ENCODE results near the gene CAPZB. TPM values are rescaled to one million over a fixed set of nuclear protein-coding genes. Genes with fewer than 3 reads are reported as not detected.
"Not testable (repeated sequence)": the region's sequence is repeated elsewhere in the genome, so short reads cannot be mapped to it uniquely, and the experiment has no call there.

The CAPZB gene
- total RNA-seq, 1 experiment from 2014 or later = 345 TPM

DNA sequence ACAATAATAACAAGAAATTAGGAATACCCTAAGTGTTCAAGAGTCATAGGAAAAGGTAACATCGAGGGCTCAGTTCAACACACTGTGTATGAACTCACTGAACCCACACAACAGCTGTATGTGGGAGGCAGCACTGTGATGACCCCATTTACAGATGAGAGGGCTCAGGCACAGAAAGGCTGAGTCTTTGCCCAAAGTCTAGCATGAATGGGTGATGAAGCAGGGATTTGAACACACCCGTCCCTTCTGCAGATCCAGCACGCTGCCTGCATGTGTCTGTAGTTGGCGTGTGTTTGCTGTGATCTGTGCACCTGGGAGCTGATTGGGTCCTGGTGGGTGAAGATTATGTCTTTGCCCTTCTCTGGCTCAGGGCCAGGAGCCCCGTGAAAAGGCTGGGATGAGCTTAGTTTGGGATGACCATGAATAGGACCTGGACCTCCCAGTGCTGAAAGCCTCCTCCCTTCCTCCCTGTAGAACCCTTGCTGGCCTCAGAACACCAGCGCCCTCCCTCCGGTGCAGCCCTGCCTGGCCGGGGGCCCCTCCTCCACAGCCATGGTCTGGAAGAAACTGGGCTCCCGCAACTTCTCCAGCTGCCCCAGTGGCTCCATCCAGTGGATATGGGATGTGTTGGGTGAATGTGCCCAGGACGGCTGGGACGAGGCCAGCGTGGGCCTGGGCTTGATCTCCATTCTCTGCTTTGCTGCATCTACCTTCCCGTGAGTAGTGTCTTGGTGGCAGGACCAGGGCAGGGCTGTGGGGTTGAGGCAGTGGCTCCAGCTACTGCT is 168.0 kb downstream of the CAPZB start:
- in situ Hi-C loops (cut with HindIII; ENCODE audit: low sequenced_read_pairs) = no loop called here
- DNase-seq (ENCODE audit: low spot score) = peak; percentile 15

DNA sequence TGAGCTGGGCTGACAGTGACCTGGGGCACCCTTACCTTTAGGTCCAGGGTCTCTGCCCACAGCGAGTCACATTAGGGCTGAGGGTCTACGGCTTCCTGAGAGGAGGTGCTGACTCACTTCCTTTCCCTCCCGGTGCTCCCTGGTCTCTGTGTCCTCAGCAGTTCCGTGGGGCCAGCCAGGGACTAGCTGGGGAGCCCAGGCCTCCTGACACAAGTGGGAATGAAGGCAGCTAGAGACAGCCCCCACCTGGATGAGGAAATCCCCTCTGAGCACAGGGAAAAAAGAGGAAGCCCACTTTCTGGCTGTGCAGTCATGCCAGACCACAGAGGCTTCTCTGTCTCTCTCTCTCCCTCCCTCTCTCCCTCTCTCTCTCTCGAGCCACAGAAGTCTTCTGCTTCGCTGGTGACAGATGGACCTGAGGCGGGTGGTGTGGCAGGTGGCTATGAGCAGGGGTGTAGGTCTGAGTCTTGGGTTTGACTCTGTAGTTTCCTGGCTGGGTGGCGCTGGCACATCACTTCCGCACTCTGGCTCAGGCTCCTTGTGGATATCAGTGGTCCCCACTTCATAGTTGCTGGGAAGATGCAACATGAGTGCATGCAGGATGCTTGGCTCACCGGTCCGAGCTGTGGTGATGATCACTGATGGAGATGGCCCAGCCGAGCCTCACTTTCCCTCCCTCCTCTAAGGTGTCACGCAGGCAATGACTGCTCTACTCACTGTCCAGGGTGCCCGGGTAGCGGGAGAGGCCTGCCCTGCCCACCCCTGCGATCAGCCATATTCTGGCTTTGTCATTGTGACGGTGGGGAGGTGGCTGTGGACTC is 169.8 kb downstream of the CAPZB start:
- in situ Hi-C loops (cut with HindIII; ENCODE audit: low sequenced_read_pairs) = no loop called here
- DNase-seq (ENCODE audit: low spot score) = peak; percentile 89

GRCh38 chr1:19313961-19314882 is 171.1 kb downstream of the CAPZB start:
- no peak for DNase-seq (ENCODE audit: low spot score)
- in situ Hi-C loops (cut with HindIII; ENCODE audit: low sequenced_read_pairs) = no loop called here

- in situ Hi-C loops (cut with HindIII; ENCODE audit: low sequenced_read_pairs) = no loop called here
- DNase-seq (ENCODE audit: low spot score) = no peak
Observed at GRCh38 chr1:19313636-19313959, 171.7 kb downstream of the CAPZB start.

DNA sequence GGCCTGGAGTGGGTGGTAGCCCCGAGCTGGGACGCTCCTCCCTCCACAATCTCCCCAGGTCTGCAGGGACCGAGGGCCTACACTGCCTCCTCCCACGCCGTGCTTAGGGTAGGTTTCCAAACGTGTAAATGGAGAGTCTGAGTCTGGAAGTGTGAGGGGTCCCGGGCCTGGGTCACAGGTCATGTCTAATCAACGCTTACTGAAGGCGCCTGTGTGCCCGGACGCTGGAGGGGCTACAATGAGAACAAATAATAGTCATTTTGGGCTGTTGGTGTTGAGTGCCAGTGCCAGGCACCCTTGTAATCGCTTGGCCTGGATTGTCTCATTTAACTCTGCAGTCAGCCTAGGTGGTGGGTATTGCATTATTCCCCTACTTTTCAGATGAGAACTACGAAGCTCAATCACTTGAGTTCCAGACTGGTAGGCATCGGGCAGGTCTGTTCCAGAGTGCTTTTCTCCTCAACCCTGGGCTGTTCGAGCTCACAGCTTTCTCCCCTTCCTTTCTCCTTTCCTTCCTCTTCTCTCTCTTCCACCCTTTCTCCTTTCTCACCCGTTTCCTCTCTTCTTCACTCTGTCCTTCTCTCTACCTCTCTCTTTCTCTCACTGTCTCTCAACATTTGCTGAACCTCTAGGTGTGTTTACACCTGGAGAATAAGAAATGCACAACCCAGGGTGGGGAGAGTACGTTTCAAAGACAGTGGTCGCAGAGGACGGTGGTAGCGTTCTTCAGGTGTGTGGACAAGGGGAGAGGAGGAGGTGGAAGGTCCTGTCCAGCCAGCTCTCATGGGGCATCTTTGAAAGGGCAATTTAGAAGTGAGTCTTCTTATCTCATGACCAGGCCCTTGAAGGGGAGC is 172.3 kb downstream of the CAPZB start:
- in situ Hi-C loops (cut with HindIII; ENCODE audit: low sequenced_read_pairs) = no loop called here
- peak; percentile 39 for DNase-seq (ENCODE audit: low spot score)

DNA sequence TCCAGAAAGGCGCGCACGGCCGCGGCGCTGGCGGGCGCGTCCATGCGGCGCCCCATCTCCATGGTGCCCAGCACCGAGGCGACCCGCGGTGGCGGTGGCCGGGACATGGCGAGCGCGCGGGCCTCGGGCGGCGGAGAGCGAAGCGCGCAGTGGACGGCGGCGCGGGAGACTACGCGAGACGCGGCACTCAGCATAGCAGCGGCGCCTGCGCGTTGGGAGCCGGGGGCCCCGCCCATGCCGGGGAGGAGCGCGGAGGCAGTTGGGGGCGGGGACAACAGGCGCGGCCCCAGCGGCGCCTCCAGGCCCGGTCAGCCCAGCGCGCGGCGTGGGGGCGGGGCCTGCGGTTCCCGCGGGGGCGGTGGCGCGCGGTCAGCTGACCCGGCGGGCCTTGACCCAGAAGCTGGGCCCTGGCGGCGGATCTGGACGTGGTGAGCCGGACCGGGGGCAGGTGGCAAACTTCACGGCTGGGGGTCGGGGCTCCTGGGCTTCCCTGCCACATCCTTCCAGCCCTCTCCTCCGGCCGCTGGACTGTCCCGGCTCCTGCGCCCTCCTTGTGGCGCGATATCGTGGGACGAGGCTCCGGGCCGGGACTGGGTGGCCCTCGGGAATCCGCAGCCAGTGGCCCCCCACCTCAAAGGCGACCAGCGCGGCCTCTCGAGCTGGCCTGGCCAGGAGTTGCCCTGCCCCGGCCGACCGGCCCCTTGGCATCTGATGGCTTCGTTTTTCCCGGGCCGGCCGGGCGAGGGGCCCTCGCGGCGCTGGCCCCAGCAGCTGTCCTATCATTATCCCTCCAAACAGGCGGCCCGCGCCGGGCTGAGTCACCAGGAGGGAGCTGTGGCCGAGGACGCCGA is 173.2 kb downstream of the CAPZB start, which contains the start of the genes AKR7A2 and SLC66A1:
TSS of gene AKR7A2 (minus strand) at position 214 of the 851 bp plus-strand sequence. CDS start at position 194, 20 bp downstream.
TSS of gene SLC66A1 (plus strand) at position 396 of the 851 bp plus-strand sequence. CDS start 5,352 bp downstream, outside the sequence.
- in situ Hi-C loops (cut with HindIII; ENCODE audit: low sequenced_read_pairs) = no loop called here
- DNase-seq (ENCODE audit: low spot score) = peak; percentile 93

DNA sequence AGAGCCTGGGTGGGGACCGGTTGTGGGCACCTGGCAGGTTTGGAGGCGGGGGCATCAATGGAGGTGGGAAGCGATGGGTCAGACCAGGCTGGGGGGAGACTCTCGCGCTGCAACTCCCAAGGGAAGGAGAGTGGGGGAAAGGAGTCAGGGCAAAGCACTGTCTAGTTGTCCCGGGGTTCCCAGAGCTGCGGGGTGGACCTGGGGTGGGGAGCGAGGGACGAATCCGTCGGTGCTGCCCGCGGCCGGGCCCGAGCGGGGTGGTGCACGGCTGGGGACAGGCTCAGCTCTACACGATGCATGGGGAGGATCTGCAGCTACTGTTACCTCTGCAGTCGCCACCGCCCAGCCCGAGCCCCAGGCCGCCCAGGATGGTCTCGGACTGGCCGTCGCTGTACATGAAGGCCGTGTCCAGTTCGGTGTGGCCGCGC is 173.8 kb downstream of the CAPZB start:
- in situ Hi-C loops (cut with HindIII; ENCODE audit: low sequenced_read_pairs) = no loop called here
- no peak for DNase-seq (ENCODE audit: low spot score)

DNA sequence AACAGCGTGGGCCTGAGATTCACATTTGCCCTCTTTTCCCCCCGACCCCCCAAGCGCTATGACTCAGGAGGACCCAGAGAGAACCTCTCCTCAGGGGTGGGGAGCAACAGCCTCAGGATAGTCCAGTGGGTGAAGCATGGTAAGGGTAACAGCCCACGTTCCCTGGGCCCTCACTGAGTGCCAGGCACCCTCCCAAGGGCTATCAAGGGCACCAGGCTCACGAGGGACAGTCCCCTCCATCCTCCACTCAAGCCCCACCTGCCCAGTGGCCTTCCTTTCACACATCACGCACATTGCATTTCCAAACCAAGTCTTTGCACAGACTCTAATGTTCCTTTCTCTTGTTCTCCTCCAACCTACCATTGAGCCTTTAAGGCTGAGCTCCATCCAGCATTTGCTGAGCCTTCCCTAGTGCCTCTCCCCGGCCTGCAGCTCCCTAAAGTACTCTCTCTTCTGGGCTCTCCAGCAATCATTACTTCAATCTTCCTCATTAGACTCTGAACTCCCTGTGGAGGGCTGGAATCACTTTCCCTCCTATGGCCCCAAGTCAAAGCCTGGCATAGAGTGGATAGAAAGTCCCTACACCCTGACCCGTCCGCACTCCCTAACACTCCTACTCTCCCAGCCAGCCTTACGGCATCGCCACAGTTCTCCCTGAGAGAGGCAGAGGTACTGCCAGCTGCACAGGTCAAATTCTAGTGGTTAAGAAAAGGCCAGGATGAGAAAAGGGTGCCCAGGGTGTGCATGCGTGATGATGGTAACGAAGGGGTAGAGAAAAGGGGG is 174.4 kb downstream of the CAPZB start:
- peak; percentile 41 for DNase-seq (ENCODE audit: low spot score)
- in situ Hi-C loops (cut with HindIII; ENCODE audit: low sequenced_read_pairs) = no loop called here

GRCh38 chr1:19310061-19310460 is 175.3 kb downstream of the CAPZB start:
- in situ Hi-C loops (cut with HindIII; ENCODE audit: low sequenced_read_pairs) = no loop called here
- DNase-seq (ENCODE audit: low spot score) = no peak

DNA sequence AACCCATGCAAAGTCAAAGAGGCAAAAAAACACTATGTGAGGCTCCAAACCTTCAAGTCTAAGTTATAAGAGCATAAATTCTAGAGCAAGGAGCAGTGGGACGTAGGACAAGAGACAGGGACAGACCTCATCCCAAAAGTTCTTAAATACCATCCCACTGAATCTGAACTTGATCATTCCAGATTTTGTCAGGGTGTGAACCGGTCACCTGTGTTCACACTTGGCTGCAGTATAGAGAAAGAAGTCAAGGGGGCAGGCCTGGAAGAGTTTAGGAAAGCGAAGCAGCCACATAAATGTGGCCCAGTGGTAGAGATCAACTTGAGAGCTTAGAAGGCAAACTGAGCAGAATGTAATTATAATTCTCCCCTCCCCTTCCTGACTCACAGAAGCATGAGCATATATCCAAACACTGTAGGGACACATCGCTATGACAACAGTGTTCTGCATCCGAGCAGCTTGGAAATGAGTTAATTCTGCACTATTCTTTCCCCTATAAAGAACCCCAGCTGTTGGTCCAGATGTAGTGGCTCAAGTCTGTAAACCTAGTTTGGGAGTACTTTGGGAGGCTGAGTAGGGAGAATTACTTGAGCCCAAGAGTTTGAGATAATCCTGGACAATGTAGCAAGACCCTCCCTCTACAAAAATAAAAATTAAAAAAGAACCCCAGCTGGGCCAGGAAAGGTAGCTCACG is 176.1 kb downstream of the CAPZB start:
- no peak for DNase-seq (ENCODE audit: low spot score)
- in situ Hi-C loops (cut with HindIII; ENCODE audit: low sequenced_read_pairs) = no loop called here

GRCh38 chr1:19308509-19308907 is 176.8 kb downstream of the CAPZB start:
- in situ Hi-C loops (cut with HindIII; ENCODE audit: low sequenced_read_pairs) = no loop called here
- DNase-seq (ENCODE audit: low spot score) = no peak

DNA sequence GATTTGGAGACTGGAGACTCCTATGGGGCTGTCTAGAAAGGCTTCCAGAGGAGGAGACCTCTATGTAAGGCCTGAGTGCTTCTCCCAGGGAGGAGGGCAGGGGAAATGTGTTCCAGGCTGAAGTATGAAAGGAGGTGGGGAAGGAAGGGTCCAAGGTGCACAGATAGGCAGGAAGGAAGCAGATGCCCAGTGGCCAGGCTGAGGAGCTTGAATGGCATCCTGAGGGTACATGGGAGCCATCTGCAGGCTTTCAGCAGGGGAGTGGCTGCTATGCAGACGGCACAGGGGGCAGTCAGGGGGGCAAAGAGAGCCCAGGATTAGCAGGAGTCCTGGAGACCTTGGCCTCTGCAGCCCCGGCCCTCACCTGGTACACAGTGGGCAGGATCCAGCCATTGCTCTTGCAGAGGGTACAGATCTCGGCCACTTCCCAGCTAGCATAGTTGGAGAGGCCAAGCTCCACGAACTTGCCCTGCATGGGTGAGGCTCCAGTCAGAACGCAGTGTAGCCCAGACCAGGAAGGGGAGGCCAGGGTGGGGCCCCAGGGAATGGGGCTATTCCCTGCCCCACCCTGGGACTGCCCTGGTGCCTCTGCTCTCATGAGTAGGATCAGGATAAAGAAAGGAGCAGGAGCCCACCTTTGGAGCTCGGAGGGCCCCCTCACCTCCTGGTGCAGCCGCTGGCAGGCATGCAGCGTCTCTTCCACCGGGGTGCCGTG is 177.4 kb downstream of the CAPZB start:
- in situ Hi-C loops (cut with HindIII; ENCODE audit: low sequenced_read_pairs) = no loop called here
- no peak for DNase-seq (ENCODE audit: low spot score)

- DNase-seq (ENCODE audit: low spot score) = no peak
- in situ Hi-C loops (cut with HindIII; ENCODE audit: low sequenced_read_pairs) = no loop called here
Observed at GRCh38 chr1:19306941-19307340, 178.4 kb downstream of the CAPZB start.

GRCh38 chr1:19305880-19306279 is 179.5 kb downstream of the CAPZB start:
- DNase-seq (ENCODE audit: low spot score) = no peak
- in situ Hi-C loops (cut with HindIII; ENCODE audit: low sequenced_read_pairs) = no loop called here

GRCh38 chr1:19304081-19304480 is 181.3 kb downstream of the CAPZB start:
- DNase-seq (ENCODE audit: low spot score); in situ Hi-C loops (cut with HindIII; ENCODE audit: low sequenced_read_pairs): not testable (repeated sequence)

- no peak for DNase-seq (ENCODE audit: low spot score)
- in situ Hi-C loops (cut with HindIII; ENCODE audit: low sequenced_read_pairs) = no loop called here
Observed at GRCh38 chr1:19300211-19300610, 185.1 kb downstream of the CAPZB start.

All from G401 (cell line).